ENCODE results near the gene TUNAR.

DNA sequence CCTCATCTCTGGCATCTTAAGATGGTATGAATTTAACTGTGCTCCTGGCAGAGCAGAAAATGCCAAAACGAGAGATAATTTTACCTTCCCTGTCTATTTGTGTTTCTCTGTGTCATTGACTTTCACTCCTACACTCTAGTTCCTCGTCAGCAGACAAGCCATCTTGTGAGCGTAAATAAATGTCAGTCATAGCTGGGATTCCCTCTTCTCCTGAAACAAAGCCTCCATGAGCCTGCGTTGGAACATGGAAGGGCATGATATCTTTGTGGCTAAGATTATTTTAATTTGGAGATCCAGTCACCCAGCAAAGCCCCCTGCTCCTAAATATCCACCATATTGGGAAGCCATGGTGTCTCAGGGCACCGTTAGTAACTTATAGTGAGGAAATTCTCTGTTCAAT, 37.8 kb upstream of the TUNAR start:
- TF ChIP-seq, protein P1, sequence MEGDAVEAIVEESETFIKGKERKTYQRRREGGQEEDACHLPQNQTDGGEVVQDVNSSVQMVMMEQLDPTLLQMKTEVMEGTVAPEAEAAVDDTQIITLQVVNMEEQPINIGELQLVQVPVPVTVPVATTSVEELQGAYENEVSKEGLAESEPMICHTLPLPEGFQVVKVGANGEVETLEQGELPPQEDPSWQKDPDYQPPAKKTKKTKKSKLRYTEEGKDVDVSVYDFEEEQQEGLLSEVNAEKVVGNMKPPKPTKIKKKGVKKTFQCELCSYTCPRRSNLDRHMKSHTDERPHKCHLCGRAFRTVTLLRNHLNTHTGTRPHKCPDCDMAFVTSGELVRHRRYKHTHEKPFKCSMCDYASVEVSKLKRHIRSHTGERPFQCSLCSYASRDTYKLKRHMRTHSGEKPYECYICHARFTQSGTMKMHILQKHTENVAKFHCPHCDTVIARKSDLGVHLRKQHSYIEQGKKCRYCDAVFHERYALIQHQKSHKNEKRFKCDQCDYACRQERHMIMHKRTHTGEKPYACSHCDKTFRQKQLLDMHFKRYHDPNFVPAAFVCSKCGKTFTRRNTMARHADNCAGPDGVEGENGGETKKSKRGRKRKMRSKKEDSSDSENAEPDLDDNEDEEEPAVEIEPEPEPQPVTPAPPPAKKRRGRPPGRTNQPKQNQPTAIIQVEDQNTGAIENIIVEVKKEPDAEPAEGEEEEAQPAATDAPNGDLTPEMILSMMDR (IDR thresholded peaks at IDR 0.05 in 4 of 5, conservative IDR thresholded peaks at IDR 0.05 in 1 of 5) = no peak
- no peak for TF ChIP-seq POLR2A (IDR thresholded peaks at IDR 0.05)

Data from gastrocnemius medialis (tissue), 4 donors.